ENCODE data around the gene PNPO. TPM values are rescaled to one million over a fixed set of nuclear protein-coding genes. Genes with fewer than 3 reads are reported as not detected.

The PNPO gene
- total and polyA plus RNA-seq, 2 of the 13 experiments (the other 11 are each of a cell fraction or from before 2014, with no cell fraction given) = 47.9 to 63.3 TPM

DNA sequence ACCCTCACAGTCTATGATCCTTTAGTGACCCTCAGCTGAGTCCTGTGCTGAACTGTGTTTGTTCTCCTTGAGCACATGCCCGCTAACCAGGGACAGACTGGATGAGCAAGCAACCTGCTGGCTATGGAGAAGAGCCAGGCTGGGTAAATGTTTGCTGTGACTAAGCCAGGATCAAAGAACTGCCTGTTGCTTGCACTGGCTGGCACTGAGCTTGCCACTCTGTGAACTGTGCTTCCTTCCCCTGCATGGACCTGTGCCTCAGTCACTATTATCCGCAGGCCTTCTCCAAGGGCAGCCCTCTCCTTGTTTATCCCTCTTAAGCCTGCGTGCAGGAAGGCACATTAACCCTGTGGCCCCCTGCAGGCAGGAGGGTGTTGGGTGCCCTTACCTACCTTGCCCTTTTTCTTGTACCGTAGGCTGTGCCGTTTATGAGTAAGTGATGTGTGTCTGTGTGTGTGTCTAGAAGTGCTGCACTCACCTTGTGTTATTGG is 7.4 kb downstream of the PNPO start (continued):
- TF ChIP-seq, protein P1, sequence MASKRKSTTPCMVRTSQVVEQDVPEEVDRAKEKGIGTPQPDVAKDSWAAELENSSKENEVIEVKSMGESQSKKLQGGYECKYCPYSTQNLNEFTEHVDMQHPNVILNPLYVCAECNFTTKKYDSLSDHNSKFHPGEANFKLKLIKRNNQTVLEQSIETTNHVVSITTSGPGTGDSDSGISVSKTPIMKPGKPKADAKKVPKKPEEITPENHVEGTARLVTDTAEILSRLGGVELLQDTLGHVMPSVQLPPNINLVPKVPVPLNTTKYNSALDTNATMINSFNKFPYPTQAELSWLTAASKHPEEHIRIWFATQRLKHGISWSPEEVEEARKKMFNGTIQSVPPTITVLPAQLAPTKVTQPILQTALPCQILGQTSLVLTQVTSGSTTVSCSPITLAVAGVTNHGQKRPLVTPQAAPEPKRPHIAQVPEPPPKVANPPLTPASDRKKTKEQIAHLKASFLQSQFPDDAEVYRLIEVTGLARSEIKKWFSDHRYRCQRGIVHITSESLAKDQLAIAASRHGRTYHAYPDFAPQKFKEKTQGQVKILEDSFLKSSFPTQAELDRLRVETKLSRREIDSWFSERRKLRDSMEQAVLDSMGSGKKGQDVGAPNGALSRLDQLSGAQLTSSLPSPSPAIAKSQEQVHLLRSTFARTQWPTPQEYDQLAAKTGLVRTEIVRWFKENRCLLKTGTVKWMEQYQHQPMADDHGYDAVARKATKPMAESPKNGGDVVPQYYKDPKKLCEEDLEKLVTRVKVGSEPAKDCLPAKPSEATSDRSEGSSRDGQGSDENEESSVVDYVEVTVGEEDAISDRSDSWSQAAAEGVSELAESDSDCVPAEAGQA (IDR thresholded peaks at IDR 0.05; ENCODE audit: low read depth) = no peak
- TF ChIP-seq, protein P1 (CRISPR knock-in tag; IDR thresholded peaks at IDR 0.05; ENCODE audit: borderline replicate concordance) = no peak
- TF ChIP-seq, protein P2, sequence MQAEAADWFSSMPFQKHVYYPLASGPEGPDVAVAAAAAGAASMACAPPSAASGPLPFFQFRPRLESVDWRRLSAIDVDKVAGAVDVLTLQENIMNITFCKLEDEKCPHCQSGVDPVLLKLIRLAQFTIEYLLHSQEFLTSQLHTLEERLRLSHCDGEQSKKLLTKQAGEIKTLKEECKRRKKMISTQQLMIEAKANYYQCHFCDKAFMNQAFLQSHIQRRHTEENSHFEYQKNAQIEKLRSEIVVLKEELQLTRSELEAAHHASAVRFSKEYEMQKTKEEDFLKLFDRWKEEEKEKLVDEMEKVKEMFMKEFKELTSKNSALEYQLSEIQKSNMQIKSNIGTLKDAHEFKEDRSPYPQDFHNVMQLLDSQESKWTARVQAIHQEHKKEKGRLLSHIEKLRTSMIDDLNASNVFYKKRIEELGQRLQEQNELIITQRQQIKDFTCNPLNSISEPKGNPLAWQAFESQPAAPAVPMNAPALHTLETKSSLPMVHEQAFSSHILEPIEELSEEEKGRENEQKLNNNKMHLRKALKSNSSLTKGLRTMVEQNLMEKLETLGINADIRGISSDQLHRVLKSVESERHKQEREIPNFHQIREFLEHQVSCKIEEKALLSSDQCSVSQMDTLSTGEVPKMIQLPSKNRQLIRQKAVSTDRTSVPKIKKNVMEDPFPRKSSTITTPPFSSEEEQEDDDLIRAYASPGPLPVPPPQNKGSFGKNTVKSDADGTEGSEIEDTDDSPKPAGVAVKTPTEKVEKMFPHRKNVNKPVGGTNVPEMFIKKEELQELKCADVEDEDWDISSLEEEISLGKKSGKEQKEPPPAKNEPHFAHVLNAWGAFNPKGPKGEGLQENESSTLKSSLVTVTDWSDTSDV (CRISPR knock-in tag; IDR thresholded peaks at IDR 0.05) = no peak
- no peak for TF ChIP-seq ZNF446 (CRISPR knock-in tag; IDR thresholded peaks at IDR 0.05)
- TF ChIP-seq, protein P3, sequence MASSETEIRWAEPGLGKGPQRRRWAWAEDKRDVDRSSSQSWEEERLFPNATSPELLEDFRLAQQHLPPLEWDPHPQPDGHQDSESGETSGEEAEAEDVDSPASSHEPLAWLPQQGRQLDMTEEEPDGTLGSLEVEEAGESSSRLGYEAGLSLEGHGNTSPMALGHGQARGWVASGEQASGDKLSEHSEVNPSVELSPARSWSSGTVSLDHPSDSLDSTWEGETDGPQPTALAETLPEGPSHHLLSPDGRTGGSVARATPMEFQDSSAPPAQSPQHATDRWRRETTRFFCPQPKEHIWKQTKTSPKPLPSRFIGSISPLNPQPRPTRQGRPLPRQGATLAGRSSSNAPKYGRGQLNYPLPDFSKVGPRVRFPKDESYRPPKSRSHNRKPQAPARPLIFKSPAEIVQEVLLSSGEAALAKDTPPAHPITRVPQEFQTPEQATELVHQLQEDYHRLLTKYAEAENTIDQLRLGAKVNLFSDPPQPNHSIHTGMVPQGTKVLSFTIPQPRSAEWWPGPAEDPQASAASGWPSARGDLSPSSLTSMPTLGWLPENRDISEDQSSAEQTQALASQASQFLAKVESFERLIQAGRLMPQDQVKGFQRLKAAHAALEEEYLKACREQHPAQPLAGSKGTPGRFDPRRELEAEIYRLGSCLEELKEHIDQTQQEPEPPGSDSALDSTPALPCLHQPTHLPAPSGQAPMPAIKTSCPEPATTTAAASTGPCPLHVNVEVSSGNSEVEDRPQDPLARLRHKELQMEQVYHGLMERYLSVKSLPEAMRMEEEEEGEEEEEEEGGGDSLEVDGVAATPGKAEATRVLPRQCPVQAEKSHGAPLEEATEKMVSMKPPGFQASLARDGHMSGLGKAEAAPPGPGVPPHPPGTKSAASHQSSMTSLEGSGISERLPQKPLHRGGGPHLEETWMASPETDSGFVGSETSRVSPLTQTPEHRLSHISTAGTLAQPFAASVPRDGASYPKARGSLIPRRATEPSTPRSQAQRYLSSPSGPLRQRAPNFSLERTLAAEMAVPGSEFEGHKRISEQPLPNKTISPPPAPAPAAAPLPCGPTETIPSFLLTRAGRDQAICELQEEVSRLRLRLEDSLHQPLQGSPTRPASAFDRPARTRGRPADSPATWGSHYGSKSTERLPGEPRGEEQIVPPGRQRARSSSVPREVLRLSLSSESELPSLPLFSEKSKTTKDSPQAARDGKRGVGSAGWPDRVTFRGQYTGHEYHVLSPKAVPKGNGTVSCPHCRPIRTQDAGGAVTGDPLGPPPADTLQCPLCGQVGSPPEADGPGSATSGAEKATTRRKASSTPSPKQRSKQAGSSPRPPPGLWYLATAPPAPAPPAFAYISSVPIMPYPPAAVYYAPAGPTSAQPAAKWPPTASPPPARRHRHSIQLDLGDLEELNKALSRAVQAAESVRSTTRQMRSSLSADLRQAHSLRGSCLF (CRISPR knock-in tag; IDR thresholded peaks at IDR 0.05; ENCODE audit: borderline replicate concordance) = no peak
- no peak for TF ChIP-seq REL (CRISPR knock-in tag; conservative IDR thresholded peaks at IDR 0.05)
- peak; percentile 64; the same call in 1 of the 2 replicates for TF ChIP-seq ZNF331 (CRISPR knock-in tag; IDR thresholded peaks at IDR 0.05)
- no peak for TF ChIP-seq ZNF235 (CRISPR knock-in tag; IDR thresholded peaks at IDR 0.05; ENCODE audit: borderline replicate concordance)
- peak; percentile 32 for TF ChIP-seq XRCC5 (optimal IDR thresholded peaks at IDR 0.05; ENCODE audit: low read length)
- no peak for TF ChIP-seq SMAD1 (CRISPR knock-in tag; IDR thresholded peaks at IDR 0.05; ENCODE audit: borderline replicate concordance, low read depth)
- no peak for TF ChIP-seq MAFG (CRISPR knock-in tag; IDR thresholded peaks at IDR 0.05)
- TF ChIP-seq, protein P4, sequence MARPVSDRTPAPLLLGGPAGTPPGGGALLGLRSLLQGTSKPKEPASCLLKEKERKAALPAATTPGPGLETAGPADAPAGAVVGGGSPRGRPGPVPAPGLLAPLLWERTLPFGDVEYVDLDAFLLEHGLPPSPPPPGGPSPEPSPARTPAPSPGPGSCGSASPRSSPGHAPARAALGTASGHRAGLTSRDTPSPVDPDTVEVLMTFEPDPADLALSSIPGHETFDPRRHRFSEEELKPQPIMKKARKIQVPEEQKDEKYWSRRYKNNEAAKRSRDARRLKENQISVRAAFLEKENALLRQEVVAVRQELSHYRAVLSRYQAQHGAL (CRISPR knock-in tag; IDR thresholded peaks at IDR 0.05; ENCODE audit: not compliant biosample characterization) = no peak
- no peak; the same call in 1 of the 2 replicates for TF ChIP-seq HIVEP1 (CRISPR knock-in tag; IDR thresholded peaks at IDR 0.05)
- peak; percentile 61 for TF ChIP-seq SOX5 (CRISPR knock-in tag; IDR thresholded peaks at IDR 0.05; ENCODE audit: borderline replicate concordance)
- no peak for TF ChIP-seq ZFP36L1 (CRISPR knock-in tag; IDR thresholded peaks at IDR 0.05)
